ENCODE measurements around the gene SNRNP25. TPM values are rescaled to one million over a fixed set of nuclear protein-coding genes. Genes with fewer than 3 reads are reported as not detected.
A peak's percentile ranks its signal among the peaks of the same experiment; 100 is the strongest.
"Not testable (repeated sequence)": the region's sequence is repeated elsewhere in the genome, so short reads cannot be mapped to it uniquely, and the experiment has no call there.

Gene SNRNP25
- total and polyA plus RNA-seq, 9 donors: 23.8 to 31.9 (median 29.4) TPM

DNA sequence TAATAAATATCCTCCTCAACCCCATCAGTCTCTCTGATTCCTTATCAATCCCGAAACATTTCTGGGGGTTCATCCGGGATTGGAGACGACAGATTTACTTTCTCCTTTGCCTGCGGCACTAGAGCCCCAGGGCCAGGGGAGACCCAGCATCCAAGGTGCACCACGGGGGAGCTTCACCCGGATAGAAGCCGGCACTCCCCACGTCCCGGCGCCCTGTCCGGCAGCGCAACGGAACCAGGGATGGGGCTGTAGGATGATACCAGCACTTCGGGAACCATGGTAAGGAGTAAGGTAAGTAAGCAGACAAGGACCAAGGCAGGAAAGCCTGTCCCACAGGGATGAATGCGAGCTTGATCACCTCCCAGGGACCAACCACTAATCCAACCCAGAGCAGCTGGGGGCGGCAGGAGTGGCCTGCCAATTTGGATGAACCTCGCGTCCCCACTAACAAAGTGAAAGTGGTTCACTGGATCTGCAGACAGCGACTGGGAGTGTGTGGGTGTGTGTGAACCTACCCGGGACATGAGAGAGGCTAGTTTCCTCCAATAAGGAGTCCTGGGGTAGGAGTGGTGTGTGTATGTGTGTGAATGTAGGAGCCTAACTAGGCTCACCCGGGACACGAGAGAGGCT lies 12.1 kb upstream of the SNRNP25 start:
- H3K4me1 ChIP-seq (ENCODE audit: control insufficient read depth, insufficient read depth, low read length): no peaks in the 10 kb centered on the region
- no peak overlapping the region for H3K4me3 ChIP-seq (ENCODE audit: low read length)
- no peak for DNase-seq
- WGBS (ENCODE audit: insufficient coverage): 87% methylated on average over 15 of the region's 22 CpGs
- H3K36me3 ChIP-seq (ENCODE audit: control insufficient read depth, insufficient read depth, low read length): peaks cover 11% of the 10 kb centered on the region
- no peak overlapping the region for H3K27ac ChIP-seq (ENCODE audit: low read length)
- no peaks in the 10 kb centered on the region for H3K27me3 ChIP-seq (ENCODE audit: control insufficient read depth, insufficient read depth, low read length)
- no peaks in the 10 kb centered on the region for H3K9me3 ChIP-seq (replicated peaks; ENCODE audit: control insufficient read depth, low read depth, low read length)

DNA sequence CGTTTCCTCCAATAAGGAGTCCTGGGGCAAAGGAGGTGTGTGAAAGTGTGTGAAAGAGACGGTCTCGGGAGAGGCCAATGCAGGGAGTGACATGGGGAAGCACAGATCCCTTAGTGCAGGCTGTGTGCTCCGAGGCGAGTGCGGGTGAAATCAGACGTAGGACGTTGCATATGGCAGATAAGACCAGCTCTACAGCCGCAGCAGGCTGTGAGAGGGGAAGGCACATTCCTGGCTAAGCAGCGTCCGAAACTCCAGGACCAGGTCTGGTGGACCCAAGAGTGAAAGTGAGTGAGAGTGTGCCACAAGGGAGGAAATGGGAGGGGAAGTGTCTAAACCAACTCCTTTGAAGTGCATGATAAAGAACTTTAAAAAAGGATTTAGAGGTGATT lies 11.6 kb upstream of the SNRNP25 start:
- 90% methylated on average over 11 of the region's 11 CpGs for WGBS (ENCODE audit: insufficient coverage)
- Histone ChIP-seq H3K4me3 (ENCODE audit: low read length) (no peak overlapping the region), H3K27ac (ENCODE audit: low read length) (no peak overlapping the region), H3K4me1 (ENCODE audit: control insufficient read depth, insufficient read depth, low read length) (no peaks in the 10 kb centered on the region), H3K36me3 (ENCODE audit: control insufficient read depth, insufficient read depth, low read length) (peaks cover 13% of the 10 kb centered on the region), H3K9me3 (replicated peaks; ENCODE audit: control insufficient read depth, low read depth, low read length) (no peaks in the 10 kb centered on the region), H3K27me3 (ENCODE audit: control insufficient read depth, insufficient read depth, low read length) (no peaks in the 10 kb centered on the region)
- no peak for DNase-seq

DNA sequence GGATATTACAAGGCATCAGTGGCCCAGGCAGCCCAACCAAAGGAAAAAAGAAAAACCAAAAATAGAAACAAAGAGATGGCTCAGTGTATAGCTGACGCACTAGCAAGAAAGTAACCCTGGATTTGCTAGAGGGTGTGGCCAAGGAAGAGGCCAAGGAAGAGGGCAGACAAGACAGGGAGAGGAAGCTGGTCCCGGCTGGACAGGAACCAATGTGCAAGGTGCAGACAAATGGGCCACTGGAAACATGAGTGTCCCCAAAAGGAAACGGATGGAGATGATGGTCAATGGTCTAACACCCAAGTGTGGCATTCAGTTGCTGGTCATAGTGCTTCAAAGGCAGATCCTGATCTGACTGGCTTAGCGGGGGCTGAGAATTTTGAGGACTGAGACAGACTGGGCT lies 10.9 kb upstream of the SNRNP25 start:
- 78% methylated on average over 3 of the region's 4 CpGs for WGBS (ENCODE audit: insufficient coverage)
- Histone ChIP-seq H3K27ac (ENCODE audit: low read length) (no peak overlapping the region), H3K9me3 (replicated peaks; ENCODE audit: control insufficient read depth, low read depth, low read length) (no peaks in the 10 kb centered on the region), H3K27me3 (ENCODE audit: control insufficient read depth, insufficient read depth, low read length) (no peaks in the 10 kb centered on the region), H3K4me3 (ENCODE audit: low read length) (no peak overlapping the region), H3K36me3 (ENCODE audit: control insufficient read depth, insufficient read depth, low read length) (peaks cover 17% of the 10 kb centered on the region), H3K4me1 (ENCODE audit: control insufficient read depth, insufficient read depth, low read length) (no peaks in the 10 kb centered on the region)
- DNase-seq: no peak

GRCh38 chr16:43294-43693 lies 10.3 kb upstream of the SNRNP25 start:
- WGBS (ENCODE audit: insufficient coverage): 58% methylated on average over 3 of the region's 5 CpGs
- DNase-seq: no peak
- Histone ChIP-seq H3K27ac (ENCODE audit: low read length) (no peak overlapping the region), H3K4me1 (ENCODE audit: control insufficient read depth, insufficient read depth, low read length) (no peaks in the 10 kb centered on the region), H3K36me3 (ENCODE audit: control insufficient read depth, insufficient read depth, low read length) (peaks cover 20% of the 10 kb centered on the region), H3K4me3 (ENCODE audit: low read length) (no peak overlapping the region), H3K9me3 (replicated peaks; ENCODE audit: control insufficient read depth, low read depth, low read length) (no peaks in the 10 kb centered on the region), H3K27me3 (ENCODE audit: control insufficient read depth, insufficient read depth, low read length) (no peaks in the 10 kb centered on the region)

DNA sequence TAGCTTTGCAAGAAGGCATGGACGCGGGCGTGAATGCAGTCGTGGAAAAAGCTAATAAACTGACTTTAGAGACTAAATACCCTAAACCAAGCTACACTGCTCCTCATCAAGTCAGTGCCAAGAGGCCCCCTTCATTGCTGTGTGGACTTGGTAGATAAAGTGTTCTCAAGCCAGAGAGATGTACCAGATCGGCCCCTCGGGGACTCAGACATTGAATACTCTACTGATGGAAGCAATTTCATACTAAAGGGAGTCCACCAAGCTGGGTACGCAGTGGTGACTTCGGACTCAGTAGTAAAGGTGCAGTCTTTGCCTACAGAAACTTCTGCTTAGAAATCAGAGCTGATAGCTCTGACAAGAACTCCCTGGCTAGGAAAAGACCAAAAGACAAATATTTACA lies 9.0 kb upstream of the SNRNP25 start:
- no peaks in the 10 kb centered on the region for H3K4me1 ChIP-seq (ENCODE audit: control insufficient read depth, insufficient read depth, low read length)
- peaks cover 21% of the 10 kb centered on the region for H3K36me3 ChIP-seq (ENCODE audit: control insufficient read depth, insufficient read depth, low read length)

DNA sequence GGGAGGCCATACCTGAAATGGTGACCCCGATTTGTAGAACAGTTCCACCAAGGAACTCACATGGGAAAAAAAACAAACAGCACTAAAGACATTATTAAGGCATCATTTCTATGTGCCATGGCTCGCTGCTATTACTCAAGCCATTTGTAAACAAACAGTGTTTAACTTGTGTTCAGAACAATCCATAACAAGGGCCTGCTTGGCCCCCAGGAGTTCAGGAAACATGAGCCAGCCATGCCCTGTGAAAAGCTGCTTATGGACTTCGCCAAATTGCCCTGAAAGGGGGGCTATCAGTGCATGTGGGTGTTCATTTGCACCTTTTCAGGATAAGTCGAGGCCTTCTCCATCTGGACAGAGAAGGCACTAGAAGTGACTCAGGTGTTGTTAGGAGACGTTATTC lies 8.2 kb upstream of the SNRNP25 start:
- no peaks in the 10 kb centered on the region for H3K27me3 ChIP-seq (ENCODE audit: control insufficient read depth, insufficient read depth, low read length)
- no peak overlapping the region for H3K27ac ChIP-seq (ENCODE audit: low read length)
- WGBS (ENCODE audit: insufficient coverage): 89% methylated on average over 5 of the region's 5 CpGs
- DNase-seq: no peak
- no peaks in the 10 kb centered on the region for H3K9me3 ChIP-seq (replicated peaks; ENCODE audit: control insufficient read depth, low read depth, low read length)
- no peak overlapping the region for H3K4me3 ChIP-seq (ENCODE audit: low read length)
- no peaks in the 10 kb centered on the region for H3K4me1 ChIP-seq (ENCODE audit: control insufficient read depth, insufficient read depth, low read length)
- peaks cover 21% of the 10 kb centered on the region for H3K36me3 ChIP-seq (ENCODE audit: control insufficient read depth, insufficient read depth, low read length)

More for the DNA sequence above, 9.0 kb upstream of the SNRNP25 start:
- Histone ChIP-seq H3K27me3 (ENCODE audit: control insufficient read depth, insufficient read depth, low read length) (no peaks in the 10 kb centered on the region), H3K9me3 (replicated peaks; ENCODE audit: control insufficient read depth, low read depth, low read length) (no peaks in the 10 kb centered on the region), H3K27ac (ENCODE audit: low read length) (no peak overlapping the region), H3K4me3 (ENCODE audit: low read length) (no peak overlapping the region)
- WGBS (ENCODE audit: insufficient coverage): 92% methylated on average over 2 of the region's 8 CpGs
- DNase-seq: no peak

- not testable (repeated sequence) for H3K27me3 ChIP-seq (ENCODE audit: control insufficient read depth, insufficient read depth, low read length); H3K4me3 ChIP-seq (ENCODE audit: low read length); DNase-seq; H3K27ac ChIP-seq (ENCODE audit: low read length); H3K4me1 ChIP-seq (ENCODE audit: control insufficient read depth, insufficient read depth, low read length); H3K9me3 ChIP-seq (replicated peaks; ENCODE audit: control insufficient read depth, low read depth, low read length)
- peaks cover 30% of the 10 kb centered on the region for H3K36me3 ChIP-seq (ENCODE audit: control insufficient read depth, insufficient read depth, low read length)
- WGBS (ENCODE audit: insufficient coverage): no CpG with 5 or more reads among the region's 7 CpGs
Measured at GRCh38 chr16:46510-46909, 7.1 kb upstream of the SNRNP25 start.

- Histone ChIP-seq H3K4me3 (ENCODE audit: low read length) (no peak overlapping the region), H3K36me3 (ENCODE audit: control insufficient read depth, insufficient read depth, low read length) (peaks cover 30% of the 10 kb centered on the region), H3K4me1 (ENCODE audit: control insufficient read depth, insufficient read depth, low read length) (no peaks in the 10 kb centered on the region), H3K27me3 (ENCODE audit: control insufficient read depth, insufficient read depth, low read length) (no peaks in the 10 kb centered on the region), H3K27ac (ENCODE audit: low read length) (no peak overlapping the region), H3K9me3 (replicated peaks; ENCODE audit: control insufficient read depth, low read depth, low read length) (no peaks in the 10 kb centered on the region)
- WGBS (ENCODE audit: insufficient coverage): 92% methylated on average over 7 of the region's 7 CpGs
- no peak for DNase-seq
Measured at GRCh38 chr16:47234-47633, 6.4 kb upstream of the SNRNP25 start.

DNA sequence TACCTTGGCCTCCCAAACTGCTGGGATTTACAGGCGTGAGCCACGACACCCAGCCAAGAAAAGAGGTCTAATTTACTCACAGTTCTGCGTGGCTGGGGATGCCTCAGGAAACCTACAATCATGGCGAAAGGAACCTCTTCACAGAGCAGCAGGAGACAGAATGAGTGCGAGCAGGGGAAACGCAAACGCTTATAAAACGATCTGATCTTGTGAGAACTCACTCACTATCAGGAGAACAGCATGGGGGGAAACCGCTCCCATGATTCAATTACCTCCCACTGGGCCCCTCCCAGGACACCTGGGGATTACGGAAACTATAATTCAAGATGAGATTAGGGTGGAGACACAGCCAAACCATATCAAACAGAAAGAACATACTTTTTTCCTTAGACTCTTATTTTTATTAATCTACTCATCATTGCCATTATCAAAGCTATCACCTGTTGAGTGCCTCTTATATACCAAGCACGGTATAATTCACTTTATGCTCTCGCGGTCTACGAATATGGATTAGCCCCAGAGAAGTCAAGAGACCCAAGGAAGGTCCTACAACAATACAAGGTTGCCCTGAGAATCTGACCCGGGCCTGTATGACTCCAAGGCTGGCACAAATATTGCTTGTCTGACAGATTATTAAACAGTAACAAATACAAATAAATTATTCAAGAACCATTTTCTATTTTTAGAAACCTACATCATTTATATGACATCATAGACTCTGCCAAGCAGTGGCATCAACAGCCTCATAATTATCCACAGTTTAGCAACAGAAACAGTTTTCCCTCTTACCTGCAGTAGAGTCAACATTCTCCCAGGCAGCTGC lies 2.6 kb upstream of the SNRNP25 start:
- no peak for DNase-seq
- no peak overlapping the region for H3K27ac ChIP-seq (ENCODE audit: low read length)
- H3K36me3 ChIP-seq (ENCODE audit: control insufficient read depth, insufficient read depth, low read length): peaks cover 30% of the 10 kb centered on the region
- peaks cover 8% of the 10 kb centered on the region for H3K4me1 ChIP-seq (ENCODE audit: control insufficient read depth, insufficient read depth, low read length)
- no peak overlapping the region for H3K4me3 ChIP-seq (ENCODE audit: low read length)
- 96% methylated on average over 4 of the region's 15 CpGs for WGBS (ENCODE audit: insufficient coverage)
- no peaks in the 10 kb centered on the region for H3K9me3 ChIP-seq (replicated peaks; ENCODE audit: control insufficient read depth, low read depth, low read length)
- H3K27me3 ChIP-seq (ENCODE audit: control insufficient read depth, insufficient read depth, low read length): no peaks in the 10 kb centered on the region

GRCh38 chr16:54237-54581 lies 581 bp downstream of the SNRNP25 start:
- peaks cover 51% of the 10 kb centered on the region for H3K36me3 ChIP-seq (ENCODE audit: control insufficient read depth, insufficient read depth, low read length)
- no peaks in the 10 kb centered on the region for H3K27me3 ChIP-seq (ENCODE audit: control insufficient read depth, insufficient read depth, low read length)
- 56% methylated on average over 6 of the region's 12 CpGs for WGBS (ENCODE audit: insufficient coverage)
- H3K4me3 ChIP-seq (ENCODE audit: low read length): peak overlapping the region; percentile 79
- DNase-seq: no peak
- H3K9me3 ChIP-seq (replicated peaks; ENCODE audit: control insufficient read depth, low read depth, low read length): no peaks in the 10 kb centered on the region
- peaks cover 8% of the 10 kb centered on the region for H3K4me1 ChIP-seq (ENCODE audit: control insufficient read depth, insufficient read depth, low read length)
- H3K27ac ChIP-seq (ENCODE audit: low read length): no peak overlapping the region
